NCI-H2081 treated with DMSO at 0.1 percent for 48 hours (cell line): ENCODE measurements around the gene TMX4.
"Not testable (repeated sequence)": the region's sequence is repeated elsewhere in the genome, so short reads cannot be mapped to it uniquely, and the experiment has no call there.

Experiments used
- DNase-seq: peaks from one replicate; lab custom pipeline; 2025; lab: John Stamatoyannopoulos, UW

TMX4 gene

DNA sequence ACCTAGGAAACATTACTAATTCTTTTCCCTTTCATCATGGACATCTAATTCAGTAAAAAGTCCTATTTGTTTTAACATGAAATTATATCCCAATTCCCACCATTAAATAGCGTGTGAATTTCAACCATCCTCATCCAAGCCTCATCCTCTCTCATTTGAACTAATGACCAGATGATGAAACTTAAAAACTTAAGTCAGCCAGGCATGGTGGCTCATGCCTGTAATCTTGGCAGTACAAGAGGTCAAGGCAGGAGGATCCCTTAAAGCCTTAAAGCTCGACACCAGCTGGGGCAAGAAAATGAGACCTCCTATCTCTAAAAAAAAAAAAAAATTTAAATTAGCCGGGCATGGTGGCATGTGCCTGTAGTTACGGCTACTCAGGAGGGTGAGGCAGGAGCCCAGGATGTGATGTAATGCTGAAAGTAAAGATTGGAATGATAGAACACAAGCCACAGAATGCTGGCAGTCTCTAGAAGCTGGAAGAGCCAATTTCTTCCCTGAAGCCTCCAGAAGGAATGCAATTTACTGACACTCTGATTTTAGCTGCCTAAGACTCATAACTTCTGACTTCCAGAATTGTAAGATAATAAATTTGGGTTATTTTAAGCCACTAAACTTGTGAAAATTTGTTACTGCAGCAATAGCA lies 52.2 kb downstream of the TMX4 start:
- DNase-seq = no peak

- DNase-seq = no peak
These were observed 53.4 kb downstream of the TMX4 start for GRCh38 chr20:7966176-7966575.

DNA sequence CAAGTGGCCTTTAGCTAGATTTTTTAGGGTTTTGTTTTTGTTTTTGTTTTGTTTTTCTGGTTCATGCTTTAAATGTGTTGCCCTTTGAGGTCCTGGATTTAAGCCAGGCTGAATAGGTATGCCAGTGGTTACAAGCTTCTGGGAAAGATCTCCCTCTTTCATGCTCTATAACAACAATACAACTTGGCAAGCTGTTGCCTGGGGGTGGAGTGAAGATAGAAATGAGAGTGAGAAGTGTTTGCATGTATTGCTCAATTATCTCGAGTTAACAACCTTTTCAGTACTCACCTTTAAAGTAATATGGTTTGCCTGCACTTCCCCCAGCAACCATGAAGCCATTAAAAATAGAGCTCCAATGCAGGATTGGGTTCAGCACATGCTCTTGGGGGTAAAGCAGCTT lies 60.1 kb downstream of the TMX4 start:
- DNase-seq = no peak

- DNase-seq = not testable (repeated sequence)
These were observed 63.0 kb downstream of the TMX4 start for GRCh38 chr20:7956561-7956960.

DNA sequence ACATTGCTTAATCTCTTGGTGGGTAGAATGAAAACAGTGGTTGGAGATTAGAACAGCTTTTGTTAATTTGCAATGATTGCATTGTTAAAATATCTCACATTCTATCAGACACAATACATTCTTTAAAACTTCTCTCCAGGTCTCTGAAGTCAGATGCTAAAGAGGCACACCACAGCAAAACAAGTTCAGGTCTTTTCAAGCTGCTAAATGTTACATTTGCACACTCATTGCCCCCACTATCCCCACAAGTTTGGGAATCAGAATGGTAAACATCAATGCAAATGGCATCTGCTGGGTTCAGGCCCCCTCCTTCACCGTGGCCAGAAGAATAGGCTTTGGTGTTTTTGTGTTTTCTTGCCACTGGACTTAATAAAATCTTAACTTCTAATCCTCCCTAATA lies 69.2 kb downstream of the TMX4 start:
- DNase-seq = no peak

- no peak for DNase-seq
These were observed 75.7 kb downstream of the TMX4 start for GRCh38 chr20:7943891-7944290.

DNA sequence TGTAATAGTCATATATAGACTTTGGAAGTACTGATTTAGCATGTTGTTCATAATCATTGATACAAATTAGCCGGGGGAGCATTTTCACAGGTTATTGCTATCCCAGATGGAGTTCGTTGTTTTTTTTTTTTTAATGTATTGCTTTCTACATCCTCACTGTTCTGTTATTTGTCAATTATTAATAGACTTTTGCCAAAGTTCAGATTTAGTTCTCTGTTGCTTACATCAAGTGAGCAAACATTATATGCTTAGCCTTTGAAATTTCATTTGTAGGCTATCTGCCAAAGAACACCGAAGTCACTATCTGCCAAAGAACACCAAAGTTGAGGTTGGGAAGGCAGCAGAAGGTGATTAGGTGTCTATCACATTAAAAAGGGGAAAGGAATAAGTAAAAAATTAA lies 79.2 kb downstream of the TMX4 start, which contains the start of gene HAO1:
TSS of gene HAO1 (minus strand) at position 118 of the 400 bp plus-strand sequence. CDS start at position 82, 36 bp downstream.
- no peak for DNase-seq

DNA sequence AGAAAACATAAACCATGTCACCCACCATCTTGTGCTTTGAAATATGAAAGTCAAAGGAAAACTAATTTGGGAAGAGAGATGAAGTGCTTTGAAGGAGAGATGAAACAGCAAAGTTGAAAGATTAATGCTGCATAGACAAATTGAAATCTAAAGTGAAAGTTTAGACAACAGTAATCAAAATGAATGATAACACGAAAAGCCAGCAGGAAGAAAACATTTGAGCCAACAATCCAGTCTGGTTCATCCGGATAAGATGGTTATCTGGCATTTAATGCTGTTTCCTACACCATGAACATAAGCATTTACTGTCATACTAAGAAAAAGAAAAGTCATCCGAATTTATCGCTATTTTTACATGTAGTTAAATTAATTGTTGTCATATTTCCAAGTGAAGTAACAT lies 79.9 kb downstream of the TMX4 start:
- no peak for DNase-seq

GRCh38 chr20:7938058-7938457 lies 81.5 kb downstream of the TMX4 start:
- DNase-seq = no peak

DNA sequence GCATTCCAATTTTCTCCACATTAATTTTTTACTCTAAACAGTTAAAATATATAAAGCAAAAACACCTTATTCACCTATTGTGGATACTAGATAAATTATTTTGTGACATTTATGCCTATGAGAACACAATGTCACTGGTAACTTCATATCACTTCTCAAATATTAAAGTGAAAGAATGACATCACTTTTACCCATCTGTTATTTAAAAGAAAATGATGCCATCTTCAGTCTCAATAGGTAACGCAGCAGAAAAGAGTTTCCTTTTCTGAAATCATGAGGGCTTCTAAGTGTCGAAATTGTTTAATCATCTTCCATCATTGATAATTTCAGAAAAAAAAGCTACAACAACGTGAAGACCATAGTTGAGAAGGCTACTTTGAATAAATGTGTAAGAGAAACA lies 82.2 kb downstream of the TMX4 start:
- no peak for DNase-seq

DNA sequence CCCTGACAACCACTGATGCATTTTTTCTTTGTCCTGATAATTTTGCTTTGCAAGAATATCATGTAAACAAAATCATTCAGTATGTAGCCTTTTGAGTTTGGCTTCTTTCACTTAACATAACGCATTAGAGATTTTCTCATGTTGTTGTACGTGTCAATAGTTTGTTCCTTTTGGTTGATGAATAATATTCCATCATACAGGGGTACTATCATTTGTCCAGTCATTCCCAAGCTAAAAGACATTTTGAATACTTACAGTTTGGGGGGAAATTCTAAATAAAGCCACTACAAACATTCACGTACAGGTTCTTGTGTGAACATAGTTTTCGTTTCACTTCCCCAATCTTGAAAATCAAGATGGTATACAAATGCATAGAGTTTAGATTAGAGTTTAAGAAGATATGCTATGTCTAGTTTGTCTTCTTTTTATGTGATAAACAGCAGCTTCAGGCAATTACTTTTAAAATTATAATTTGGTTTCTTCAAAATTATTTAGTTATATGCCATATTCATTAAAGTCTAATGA lies 84.5 kb downstream of the TMX4 start:
- DNase-seq = no peak

- DNase-seq = no peak
These were observed 86.2 kb downstream of the TMX4 start for GRCh38 chr20:7933346-7933745.

GRCh38 chr20:7930343-7930742 lies 89.2 kb downstream of the TMX4 start:
- no peak for DNase-seq
